ENCODE data around the gene OSM. TPM values are rescaled to one million over a fixed set of nuclear protein-coding genes. Genes with fewer than 3 reads are reported as not detected.
A peak's percentile ranks its signal among the peaks of the same experiment; 100 is the strongest.

The OSM gene
- total RNA-seq, 4 donors from 2014 or later, result 0.57 to 8.3 TPM; not detected in 2

DNA sequence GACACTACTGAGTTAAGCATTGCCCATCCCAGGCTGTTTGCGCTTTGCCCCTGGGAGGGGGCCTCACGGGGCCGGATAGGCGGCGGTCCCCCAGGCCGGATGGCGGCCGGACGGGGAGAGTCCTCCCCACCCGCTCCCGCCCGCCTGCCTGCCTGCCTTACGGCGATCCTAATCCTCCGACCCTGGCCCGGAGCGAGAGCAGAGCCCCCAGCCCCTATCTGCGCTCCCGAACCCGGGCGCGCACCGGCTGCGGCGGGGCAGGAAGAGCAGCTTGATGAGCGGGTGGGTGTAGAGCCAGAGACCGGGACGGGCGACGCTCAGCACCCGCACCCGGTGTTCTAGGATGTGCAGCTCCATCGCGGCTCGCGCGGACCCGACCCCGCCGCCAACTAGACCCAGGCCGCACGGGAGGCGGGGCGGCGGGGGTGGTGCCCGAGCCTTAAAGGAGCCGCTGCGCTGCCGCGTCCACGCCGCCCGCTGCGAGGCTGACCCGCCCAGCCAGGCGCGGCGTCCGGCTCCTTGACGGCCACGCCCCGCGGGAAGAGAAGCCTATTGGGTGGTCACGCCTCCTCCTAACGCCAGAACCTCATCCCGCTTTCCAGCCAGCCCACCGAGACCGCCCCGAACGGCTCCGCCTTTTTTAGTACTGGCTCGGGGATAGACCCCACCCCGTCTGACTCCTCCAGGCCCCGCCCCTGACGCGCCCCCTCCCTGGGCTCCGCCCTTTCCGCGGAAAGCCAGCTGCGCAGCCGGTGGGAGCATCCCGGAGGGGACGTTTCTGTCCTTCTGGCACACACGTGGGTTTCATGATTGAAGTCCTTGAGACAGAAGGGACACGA is 22.7 kb upstream of the OSM start, which contains the start of gene CASTOR1:
Gene CASTOR1, minus strand, starts transcription at position 365 of the 839 bp plus-strand sequence. Its CDS starts 8 bp downstream, at position 357.
- intact Hi-C loops (cut with DNase I), result loop anchor here (2.0 kb wide), 1 partner anchor 37 kb away; the partner anchor contains the start of gene TBC1D10A
- peak; percentile 100 for DNase-seq (ENCODE audit: extremely low spot score)
- 1% methylated on average over 37 of the region's 85 CpGs for WGBS
- peak within 1 kb of the TSS; percentile 94 to 99 (median 98) for H3K27ac ChIP-seq (replicated peaks in 1 of 4)
- no peaks in the 10 kb centered on the region for H3K9me3 ChIP-seq
- TF ChIP-seq POLR2AphosphoS5 (IDR thresholded peaks at IDR 0.05) (peak; percentile 86 to 97), EP300 (IDR thresholded peaks at IDR 0.05) (no peak), POLR2A (IDR thresholded peaks at IDR 0.05; ENCODE audit: low read depth) (peak; percentile 65)
- TF ChIP-seq, protein P1, sequence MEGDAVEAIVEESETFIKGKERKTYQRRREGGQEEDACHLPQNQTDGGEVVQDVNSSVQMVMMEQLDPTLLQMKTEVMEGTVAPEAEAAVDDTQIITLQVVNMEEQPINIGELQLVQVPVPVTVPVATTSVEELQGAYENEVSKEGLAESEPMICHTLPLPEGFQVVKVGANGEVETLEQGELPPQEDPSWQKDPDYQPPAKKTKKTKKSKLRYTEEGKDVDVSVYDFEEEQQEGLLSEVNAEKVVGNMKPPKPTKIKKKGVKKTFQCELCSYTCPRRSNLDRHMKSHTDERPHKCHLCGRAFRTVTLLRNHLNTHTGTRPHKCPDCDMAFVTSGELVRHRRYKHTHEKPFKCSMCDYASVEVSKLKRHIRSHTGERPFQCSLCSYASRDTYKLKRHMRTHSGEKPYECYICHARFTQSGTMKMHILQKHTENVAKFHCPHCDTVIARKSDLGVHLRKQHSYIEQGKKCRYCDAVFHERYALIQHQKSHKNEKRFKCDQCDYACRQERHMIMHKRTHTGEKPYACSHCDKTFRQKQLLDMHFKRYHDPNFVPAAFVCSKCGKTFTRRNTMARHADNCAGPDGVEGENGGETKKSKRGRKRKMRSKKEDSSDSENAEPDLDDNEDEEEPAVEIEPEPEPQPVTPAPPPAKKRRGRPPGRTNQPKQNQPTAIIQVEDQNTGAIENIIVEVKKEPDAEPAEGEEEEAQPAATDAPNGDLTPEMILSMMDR (IDR thresholded peaks at IDR 0.05), result peak in 1 of 3 experiments; percentile 6
- H3K36me3 ChIP-seq, result peaks cover 29 to 54% (median 49%) of the 10 kb centered on the region in 4 donors
- peaks cover 41 to 52% (median 50%) of the 10 kb centered on the region in 4 donors for H3K4me1 ChIP-seq
- H3K4me3 ChIP-seq, result peak within 1 kb of the TSS; percentile 76 to 99 (median 92)
- H3K27me3 ChIP-seq, result no peaks in the 10 kb centered on the region

DNA sequence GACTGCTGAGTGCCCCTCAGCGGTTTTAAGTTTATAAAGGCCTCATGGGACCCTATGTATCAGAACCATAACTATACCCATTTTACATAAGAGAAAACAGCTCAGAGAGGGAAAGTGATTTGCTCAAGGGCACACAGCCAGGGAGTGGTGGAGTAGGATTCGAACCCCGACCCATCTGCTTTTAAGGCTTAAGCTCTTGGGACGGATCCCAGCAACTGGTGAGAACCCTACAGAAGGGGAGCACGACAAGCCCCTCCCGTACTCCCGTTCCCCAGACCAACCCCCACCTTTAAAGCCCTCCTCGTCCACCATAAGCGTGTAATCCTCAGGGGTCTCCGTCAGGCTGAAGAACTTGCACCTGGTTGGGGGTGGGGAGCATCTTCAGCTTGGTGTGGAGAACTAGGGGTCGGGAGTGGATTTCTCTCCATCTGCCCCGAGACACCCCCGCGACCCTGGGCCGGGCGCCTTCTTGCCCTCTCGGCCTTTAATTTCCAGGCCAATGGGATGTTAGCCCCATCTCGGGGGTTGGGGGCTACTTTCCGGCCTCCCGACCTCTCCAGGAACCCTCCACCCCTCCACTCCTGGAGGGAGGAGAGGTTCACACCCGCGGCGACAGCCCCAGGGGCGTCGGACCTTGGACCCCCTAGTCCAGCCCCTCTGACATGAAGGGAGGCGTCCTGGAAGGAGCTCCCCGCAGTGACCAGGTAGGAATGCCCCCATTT is 21.9 kb upstream of the OSM start:
- Histone ChIP-seq H3K36me3 (peaks cover 21 to 54% (median 46%) of the 10 kb centered on the region in 4 donors), H3K27me3 (no peaks in the 10 kb centered on the region), H3K4me1 (peaks cover 41 to 52% (median 50%) of the 10 kb centered on the region in 4 donors), H3K4me3 (peak overlapping the region; percentile 76 to 99 (median 92)), H3K27ac (replicated peaks in 1 of 4) (peak overlapping the region; percentile 94 to 99 (median 98)), H3K9me3 (no peaks in the 10 kb centered on the region)
- intact Hi-C loops (cut with DNase I), result loop anchor here (1.0 to 2.0 kb wide), 2 partner anchors 38 to 98 kb away; partner anchors contain the start of gene TBC1D10A
- no peak for DNase-seq (ENCODE audit: extremely low spot score)
- no peak for TF ChIP-seq POLR2AphosphoS5 (IDR thresholded peaks at IDR 0.05)
- TF ChIP-seq POLR2A (IDR thresholded peaks at IDR 0.05; ENCODE audit: low read depth), result no peak
- no peak for TF ChIP-seq EP300 (IDR thresholded peaks at IDR 0.05)
- TF ChIP-seq, protein P1 (IDR thresholded peaks at IDR 0.05), result no peak
- WGBS, result 24% methylated on average over 18 of the region's 27 CpGs

DNA sequence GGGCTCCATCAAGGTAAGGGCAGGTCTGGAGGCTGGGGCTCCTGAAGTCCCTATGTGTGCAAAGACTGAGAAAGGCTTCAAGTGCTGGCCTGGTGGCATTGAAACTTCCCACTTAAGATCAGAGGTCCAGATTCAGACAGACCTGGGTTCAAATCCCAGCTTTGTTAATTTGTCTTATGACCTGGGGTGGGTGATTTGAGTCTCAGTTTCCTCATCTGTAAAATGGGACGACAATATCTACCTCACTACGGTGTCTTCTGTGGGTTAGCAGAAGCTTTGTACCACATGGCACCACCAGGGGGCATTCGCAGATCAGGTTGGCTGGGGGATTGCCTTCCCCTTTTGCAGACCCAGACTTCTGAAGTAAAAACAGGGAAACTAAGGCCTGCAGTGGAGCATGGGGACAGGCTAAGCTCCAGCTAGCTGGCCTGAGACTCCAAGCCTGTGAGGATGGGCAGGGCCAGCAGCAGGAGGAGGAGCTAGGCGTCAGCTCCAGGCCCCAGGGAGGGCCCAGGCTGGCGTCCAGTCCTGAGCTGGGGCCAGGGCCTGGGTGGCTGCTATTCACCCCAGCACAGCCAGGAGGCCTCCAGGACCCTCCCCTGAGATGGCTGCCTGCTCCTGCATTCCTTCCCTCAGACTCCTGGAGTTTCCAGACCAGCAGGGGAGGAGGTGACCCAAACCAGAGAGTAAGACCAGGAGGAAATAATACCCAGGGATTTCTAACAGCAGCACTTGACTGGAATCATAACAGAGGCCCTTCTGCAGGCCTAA is 21.2 kb upstream of the OSM start:
- H3K9me3 ChIP-seq, result no peaks in the 10 kb centered on the region
- intact Hi-C loops (cut with DNase I), result loop anchor here (1.0 to 2.0 kb wide), 3 partner anchors 39 to 98 kb away; partner anchors contain the start of gene TBC1D10A
- peaks cover 41 to 52% (median 50%) of the 10 kb centered on the region in 4 donors for H3K4me1 ChIP-seq
- 11% methylated on average over 3 of the region's 5 CpGs for WGBS
- peak overlapping the region; percentile 94 to 99 (median 98) for H3K27ac ChIP-seq (replicated peaks in 1 of 4)
- H3K4me3 ChIP-seq, result peak overlapping the region; percentile 76 to 99 (median 92)
- DNase-seq (ENCODE audit: extremely low spot score), result no peak
- no peaks in the 10 kb centered on the region for H3K27me3 ChIP-seq
- TF ChIP-seq, protein P1 (IDR thresholded peaks at IDR 0.05), result peak; percentile 67 to 92 (median 82)
- TF ChIP-seq POLR2A (IDR thresholded peaks at IDR 0.05; ENCODE audit: low read depth) (no peak), EP300 (IDR thresholded peaks at IDR 0.05) (no peak), POLR2AphosphoS5 (IDR thresholded peaks at IDR 0.05) (peak; percentile 87 to 90)
- H3K36me3 ChIP-seq, result peaks cover 14 to 54% (median 38%) of the 10 kb centered on the region in 4 donors
